Mesenteric fat pad (tissue), 1 donor: Measurements from ENCODE around the gene INSRR. TPM values are rescaled to one million over a fixed set of nuclear protein-coding genes. Genes with fewer than 3 reads are reported as not detected.

Experiments
- DNase-seq: peaks from one replicate; pipeline ENCODE4 v3.0.0-alpha.2; 2020; ENCODE audit warnings: low spot score
- long read RNA-seq: library from polyadenylated mRNA; unstranded; transcript quantifications from one replicate; pipeline ENCODE4 v2.0.0, GENCODE V29; 2020
- total RNA-seq: library from RNA; stranded (reverse); fragmentation: NEBNext Ultra II Directional; extraction: Animal tissue kit (Norgen Biotek cat#: 25700); gene quantifications from one replicate; pipeline ENCODE4 v1.2.1, GENCODE V29; 2021
- donor health status: DM: yes; HTN: yes; CAD: no.

Gene INSRR
- total RNA-seq = 0.10 TPM
- long read RNA-seq, partial matches to known transcripts = 0 of 29 reads
- long read RNA-seq, other reads (novel, unspliced or antisense) = 29 of 29 reads

DNA sequence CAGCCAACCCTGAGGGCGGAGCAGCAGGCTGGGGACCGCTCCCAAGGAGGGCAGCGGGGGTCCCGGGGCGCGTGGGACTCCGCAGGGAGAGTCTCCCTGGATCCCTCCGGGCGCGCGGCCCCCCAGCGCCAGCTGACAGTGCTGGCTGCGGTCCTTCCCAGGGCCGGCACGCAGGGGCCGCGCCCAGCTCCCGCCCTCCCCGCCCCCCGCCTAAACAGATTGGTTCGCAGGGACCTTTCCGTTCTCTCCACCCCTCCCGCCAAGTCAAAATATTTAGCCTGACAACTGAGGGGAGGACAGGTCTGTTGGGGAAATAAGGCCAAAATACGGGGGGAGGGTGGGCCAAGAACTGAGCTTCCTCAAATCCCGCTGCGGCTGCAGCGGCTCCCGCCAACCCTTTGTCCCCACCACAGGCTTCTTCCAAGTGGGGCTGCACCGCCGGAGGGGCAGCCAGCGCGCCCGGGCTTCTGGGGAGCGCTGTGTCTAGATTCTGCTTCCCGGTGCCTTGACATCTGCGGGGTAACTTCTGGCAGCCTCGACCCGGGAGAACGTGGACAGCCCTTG is at the start of gene INSRR:
INSRR (minus strand) TSS at position 159 of the 564 bp plus-strand sequence. CDS start 496 bp downstream, outside the sequence.
- DNase-seq = no peak

DNA sequence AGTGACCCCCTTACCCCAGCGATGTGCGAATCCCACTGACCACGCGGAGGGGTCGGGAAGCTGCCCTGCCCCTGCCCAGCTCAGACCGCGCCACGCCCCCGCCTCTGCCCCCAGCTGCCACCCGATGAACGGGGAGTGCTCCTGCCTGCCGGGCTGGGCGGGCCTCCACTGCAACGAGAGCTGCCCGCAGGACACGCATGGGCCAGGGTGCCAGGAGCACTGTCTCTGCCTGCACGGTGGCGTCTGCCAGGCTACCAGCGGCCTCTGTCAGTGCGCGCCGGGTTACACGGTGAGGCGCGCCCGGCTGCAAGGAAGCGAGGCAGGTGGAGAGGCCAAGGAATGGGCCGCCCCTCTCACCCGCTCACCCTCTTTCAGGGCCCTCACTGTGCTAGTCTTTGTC is 49.6 kb upstream of the INSRR start:
- no peak for DNase-seq

GRCh38 chr1:156906206-156906906 is 47.4 kb upstream of the INSRR start:
- no peak for DNase-seq

- no peak for DNase-seq
These were observed 46.7 kb upstream of the INSRR start for GRCh38 chr1:156905651-156906050.

GRCh38 chr1:156905176-156905575 is 46.3 kb upstream of the INSRR start:
- DNase-seq = no peak

GRCh38 chr1:156904187-156904959 is 45.5 kb upstream of the INSRR start:
- DNase-seq = no peak

GRCh38 chr1:156903328-156904091 is 44.6 kb upstream of the INSRR start:
- DNase-seq = no peak

GRCh38 chr1:156901966-156902915 is 43.3 kb upstream of the INSRR start:
- DNase-seq = no peak

GRCh38 chr1:156901590-156901900 is 42.6 kb upstream of the INSRR start:
- DNase-seq = no peak

GRCh38 chr1:156900896-156901589 is 42.1 kb upstream of the INSRR start:
- no peak for DNase-seq

GRCh38 chr1:156899956-156900718 is 41.2 kb upstream of the INSRR start:
- DNase-seq = no peak

DNA sequence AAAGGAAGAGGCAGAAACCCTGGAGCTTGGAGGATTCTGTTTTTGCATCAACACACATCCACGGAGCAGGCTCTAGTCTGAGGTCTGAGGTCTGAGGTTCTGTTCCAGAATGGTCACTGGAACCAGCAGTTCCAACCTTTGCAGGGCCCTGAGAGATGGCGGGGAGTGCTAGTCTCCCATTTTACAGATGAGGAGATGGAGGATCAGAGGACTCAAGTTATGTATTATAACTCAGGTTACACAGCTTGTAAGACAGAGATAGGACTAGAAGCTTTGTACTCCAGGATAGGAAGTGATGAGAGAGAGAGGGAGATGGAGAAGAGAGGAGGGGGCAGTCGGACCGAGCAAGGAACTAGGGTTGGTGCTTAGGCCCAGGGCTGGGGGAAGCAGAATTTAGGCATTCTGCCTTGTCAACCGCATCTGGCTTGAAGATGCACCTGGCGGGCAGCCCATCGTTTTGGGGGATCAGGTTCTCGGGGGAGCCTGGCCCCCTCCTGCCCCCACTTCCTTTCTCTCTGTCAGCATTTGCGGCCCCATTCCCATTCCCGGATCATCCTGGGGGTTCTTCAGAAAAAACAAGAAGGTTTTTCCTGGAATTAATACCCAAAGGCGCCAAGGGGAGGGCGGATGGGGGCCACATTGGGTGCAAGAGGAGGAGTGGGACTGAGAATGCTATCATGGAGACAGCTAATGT is 40.2 kb upstream of the INSRR start:
- DNase-seq = no peak

DNA sequence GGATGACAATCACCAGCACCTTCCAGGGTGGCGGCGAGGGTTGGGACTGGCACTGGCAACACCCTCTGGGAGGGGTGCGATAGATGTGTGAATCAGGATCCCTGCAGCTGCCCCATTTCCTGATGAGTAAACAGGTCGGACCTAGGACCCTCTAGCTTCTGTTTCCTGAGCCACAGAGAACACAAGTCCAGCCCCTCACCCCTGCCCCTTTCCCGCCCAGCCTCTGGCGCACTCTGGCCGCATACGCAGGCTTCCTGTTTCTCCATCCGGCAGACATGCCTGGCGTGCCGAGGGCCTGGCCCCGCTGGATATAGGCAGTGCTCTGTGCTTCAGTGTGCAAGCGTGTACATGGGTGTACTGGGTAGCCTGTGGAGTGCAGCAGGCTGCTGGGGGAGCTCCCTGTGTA is 39.2 kb upstream of the INSRR start:
- no peak for DNase-seq

- no peak for DNase-seq
These were observed 38.3 kb upstream of the INSRR start for GRCh38 chr1:156897078-156897825.

GRCh38 chr1:156896490-156897033 is 37.6 kb upstream of the INSRR start:
- DNase-seq = no peak

GRCh38 chr1:156895927-156896326 is 37.0 kb upstream of the INSRR start:
- no peak for DNase-seq

DNA sequence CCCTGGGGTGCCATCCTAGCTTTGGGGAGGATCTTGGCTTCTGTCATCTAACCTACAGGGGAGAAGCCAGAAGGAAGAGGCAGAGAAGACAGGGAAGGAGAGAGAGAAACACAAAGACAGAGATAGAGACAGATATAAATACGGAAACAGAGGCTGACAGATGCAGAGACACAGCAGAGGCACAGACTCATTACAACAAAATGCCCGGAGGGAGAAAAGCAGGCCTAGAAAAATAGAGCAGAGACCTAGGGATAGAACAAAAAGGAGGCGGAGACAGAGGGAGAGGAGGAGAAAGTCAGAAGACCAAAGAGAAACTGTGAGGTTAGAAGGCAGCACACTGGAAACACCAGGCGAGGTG is 36.5 kb upstream of the INSRR start:
- no peak for DNase-seq
